Erythroblast (primary cell): ENCODE data around the gene MTFR1L.

Experiments used
- GATA1 ChIP-seq: IDR thresholded peaks from 2 replicates; pipeline ENCODE4 v1.6.1; 2011; ENCODE audit warnings: low read depth, mild to moderate bottlenecking, control low read depth, low read length, moderate library complexity
- POLR2A ChIP-seq: IDR thresholded peaks from 2 replicates; pipeline ENCODE4 v1.6.1; 2011; ENCODE audit warnings: mild to moderate bottlenecking, low read length

- no peak for TF ChIP-seq POLR2A
- no peak for TF ChIP-seq GATA1
These were observed 9.1 kb upstream of the MTFR1L start for GRCh38 chr1:25810341-25811299.
